Progenitor cell of endocrine pancreas (in vitro differentiated cells): Measurements from ENCODE around the gene SYNE2. TPM values are rescaled to one million over a fixed set of nuclear protein-coding genes. Genes with fewer than 3 reads are reported as not detected.

Source experiments
- DNase-seq: peaks from one replicate; pipeline ENCODE4 v3.0.0; 2021; ENCODE audit warnings: low spot score; ENCODE audit not compliant: unreplicated experiment
- H3K27ac Mint-ChIP-seq: 2 replicates; pipeline ENCODE4 v1.8.0; 2021; ENCODE audit warnings: mild to moderate bottlenecking, moderate library complexity, mixed read lengths
- H3K27me3 Mint-ChIP-seq: 2 replicates; pipeline ENCODE4 v1.8.0; 2021; ENCODE audit warnings: mixed read lengths
- H3K36me3 Mint-ChIP-seq: 2 replicates; pipeline ENCODE4 v1.8.0; 2022; ENCODE audit warnings: mixed read lengths; ENCODE audit not compliant: insufficient read depth
- H3K4me1 Mint-ChIP-seq: 2 replicates; pipeline ENCODE4 v1.8.0; 2021; ENCODE audit warnings: low read depth, mixed read lengths
- H3K4me3 Mint-ChIP-seq: 2 replicates; pipeline ENCODE4 v1.8.0; 2021; ENCODE audit warnings: low read depth, mild to moderate bottlenecking, moderate library complexity, mixed read lengths
- H3K9me3 Mint-ChIP-seq: 2 replicates; pipeline ENCODE4 v1.8.0; 2021; ENCODE audit warnings: low read depth, mixed read lengths
- total RNA-seq: library from RNA; stranded (reverse); gene quantifications from 2 replicates; pipeline ENCODE4 v1.2.1, GENCODE V29; 2021
- TF ChIP-seq, protein P1 (sequence below): fragments of 200-600 bp; sonication (generic); IDR thresholded peaks from one replicate; pipeline ENCODE4 v1.5.0; 2021; ENCODE audit warnings: antibody characterized with exemption, mild to moderate bottlenecking; ENCODE audit not compliant: unreplicated experiment

The SYNE2 gene
- total RNA-seq, 1 donor from 2014 or later = 108 TPM

DNA sequence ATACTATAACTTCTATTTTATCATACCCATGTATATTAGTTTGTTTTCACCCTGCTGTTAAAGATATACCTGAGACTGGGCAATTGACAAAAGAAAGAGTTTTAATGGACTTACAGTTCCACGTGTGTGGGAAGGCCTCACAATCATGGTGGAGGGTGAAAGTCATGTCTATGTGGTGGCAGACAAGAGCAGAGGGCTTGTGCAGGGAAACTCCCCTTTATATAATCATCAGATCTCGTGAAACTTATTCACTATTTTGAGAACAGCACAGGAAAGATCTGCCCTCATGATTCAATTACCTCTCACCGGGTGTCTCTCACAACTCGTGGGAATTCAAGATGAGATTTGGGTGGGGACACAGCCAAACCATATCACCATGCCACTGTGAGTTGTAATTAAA lies 135.8 kb downstream of the SYNE2 start:
- DNase-seq = no peak
- H3K27me3 Mint-ChIP-seq = no peaks in the 10 kb centered on the region
- no peak overlapping the region for H3K27ac Mint-ChIP-seq
- no peaks in the 10 kb centered on the region for H3K4me1 Mint-ChIP-seq
- no peak overlapping the region for H3K4me3 Mint-ChIP-seq
- H3K36me3 Mint-ChIP-seq = peaks cover 16% of the 10 kb centered on the region
- TF ChIP-seq, protein P1, sequence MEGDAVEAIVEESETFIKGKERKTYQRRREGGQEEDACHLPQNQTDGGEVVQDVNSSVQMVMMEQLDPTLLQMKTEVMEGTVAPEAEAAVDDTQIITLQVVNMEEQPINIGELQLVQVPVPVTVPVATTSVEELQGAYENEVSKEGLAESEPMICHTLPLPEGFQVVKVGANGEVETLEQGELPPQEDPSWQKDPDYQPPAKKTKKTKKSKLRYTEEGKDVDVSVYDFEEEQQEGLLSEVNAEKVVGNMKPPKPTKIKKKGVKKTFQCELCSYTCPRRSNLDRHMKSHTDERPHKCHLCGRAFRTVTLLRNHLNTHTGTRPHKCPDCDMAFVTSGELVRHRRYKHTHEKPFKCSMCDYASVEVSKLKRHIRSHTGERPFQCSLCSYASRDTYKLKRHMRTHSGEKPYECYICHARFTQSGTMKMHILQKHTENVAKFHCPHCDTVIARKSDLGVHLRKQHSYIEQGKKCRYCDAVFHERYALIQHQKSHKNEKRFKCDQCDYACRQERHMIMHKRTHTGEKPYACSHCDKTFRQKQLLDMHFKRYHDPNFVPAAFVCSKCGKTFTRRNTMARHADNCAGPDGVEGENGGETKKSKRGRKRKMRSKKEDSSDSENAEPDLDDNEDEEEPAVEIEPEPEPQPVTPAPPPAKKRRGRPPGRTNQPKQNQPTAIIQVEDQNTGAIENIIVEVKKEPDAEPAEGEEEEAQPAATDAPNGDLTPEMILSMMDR = no peak
- H3K9me3 Mint-ChIP-seq = no peaks in the 10 kb centered on the region

DNA sequence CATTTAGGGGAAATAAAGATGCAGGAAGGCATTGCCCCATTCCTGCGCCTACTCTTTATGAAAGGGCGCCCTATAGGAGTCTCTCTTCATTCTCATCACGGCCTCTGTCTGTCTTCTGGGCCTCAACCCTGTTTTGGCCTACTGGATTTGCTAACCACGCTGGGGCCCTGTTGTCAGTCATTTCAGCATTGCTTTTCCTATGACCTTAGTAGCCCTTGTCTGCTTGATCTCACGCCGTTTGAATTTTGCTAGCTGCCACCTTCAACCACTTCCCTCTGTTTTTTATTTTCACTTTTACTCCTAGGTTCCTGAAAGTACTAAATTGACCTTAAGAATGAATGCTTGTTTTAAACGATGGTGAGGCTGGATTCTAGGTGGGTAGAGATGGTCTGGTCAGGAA lies 139.0 kb downstream of the SYNE2 start:
- Mint-ChIP-seq H3K9me3 (no peaks in the 10 kb centered on the region), H3K4me3 (no peak overlapping the region), H3K27me3 (no peaks in the 10 kb centered on the region), H3K36me3 (peaks cover 16% of the 10 kb centered on the region), H3K4me1 (no peaks in the 10 kb centered on the region), H3K27ac (no peak overlapping the region)
- DNase-seq = no peak
- TF ChIP-seq, protein P1 = no peak

DNA sequence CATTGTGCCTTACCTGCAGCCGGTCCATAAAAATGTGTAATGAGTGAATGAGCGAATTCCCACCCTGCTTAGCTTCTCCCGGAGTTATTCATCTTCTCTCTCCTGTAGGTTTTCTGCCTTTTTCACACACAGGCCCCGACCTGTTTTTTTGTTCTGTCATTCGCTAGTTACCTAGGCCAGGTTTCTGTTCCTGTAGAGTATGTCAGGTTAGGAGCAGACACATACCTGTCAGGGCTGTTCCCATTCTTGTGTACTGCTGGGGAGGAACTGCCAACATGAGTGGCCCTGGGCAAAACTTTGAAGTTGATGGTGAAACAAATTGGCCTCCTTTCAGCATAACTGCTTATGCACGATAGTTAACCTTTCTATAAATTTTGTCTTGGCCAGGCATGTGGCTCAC lies 140.1 kb downstream of the SYNE2 start:
- Mint-ChIP-seq H3K4me3 (no peak overlapping the region), H3K9me3 (no peaks in the 10 kb centered on the region), H3K4me1 (no peaks in the 10 kb centered on the region), H3K36me3 (peaks cover 17% of the 10 kb centered on the region), H3K27me3 (no peaks in the 10 kb centered on the region), H3K27ac (no peak overlapping the region)
- DNase-seq = no peak
- TF ChIP-seq, protein P1 = no peak

DNA sequence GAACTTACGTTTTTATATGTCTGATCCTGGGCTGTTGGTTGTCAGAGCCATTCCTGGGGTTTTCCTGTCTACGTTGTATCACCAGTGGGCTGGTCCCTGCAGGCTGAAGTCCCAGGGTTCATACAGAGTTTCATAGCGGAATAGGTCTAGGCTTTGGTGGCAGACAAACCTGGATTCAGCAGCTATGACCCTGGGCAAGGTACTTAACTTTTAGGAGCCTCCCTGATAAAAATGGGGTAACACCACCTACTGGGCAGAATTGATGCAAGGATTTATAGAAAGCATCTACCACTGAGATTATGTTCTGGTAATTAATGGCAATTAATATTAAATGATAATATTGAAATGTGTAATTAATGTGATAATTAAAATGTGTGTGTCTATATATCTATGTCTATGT lies 141.2 kb downstream of the SYNE2 start:
- no peak for DNase-seq
- Mint-ChIP-seq H3K4me3 (no peak overlapping the region), H3K27me3 (no peaks in the 10 kb centered on the region), H3K9me3 (no peaks in the 10 kb centered on the region), H3K27ac (no peak overlapping the region), H3K4me1 (no peaks in the 10 kb centered on the region), H3K36me3 (peaks cover 17% of the 10 kb centered on the region)
- TF ChIP-seq, protein P1 = no peak

DNA sequence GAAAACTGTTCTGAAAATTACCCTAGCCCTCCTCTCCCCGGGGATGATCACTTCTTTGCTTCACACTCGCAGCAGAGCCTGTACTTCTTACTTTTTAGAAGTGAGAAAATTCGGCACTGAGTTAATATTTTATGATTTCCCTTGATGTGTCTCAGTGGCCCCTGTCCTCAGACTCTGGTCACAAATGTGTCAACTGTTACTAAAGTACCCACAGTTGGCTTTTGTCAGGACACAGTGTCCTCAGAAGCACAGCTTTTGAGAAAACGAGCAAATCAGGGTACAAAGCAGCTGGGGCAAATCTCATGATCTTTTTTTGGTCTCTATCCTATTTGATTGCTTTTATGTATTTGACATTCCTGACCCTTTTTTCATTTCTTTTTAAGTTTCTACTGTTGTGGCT lies 142.5 kb downstream of the SYNE2 start:
- no peaks in the 10 kb centered on the region for H3K9me3 Mint-ChIP-seq
- no peak overlapping the region for H3K4me3 Mint-ChIP-seq
- no peak for DNase-seq
- H3K27me3 Mint-ChIP-seq = no peaks in the 10 kb centered on the region
- no peak overlapping the region for H3K27ac Mint-ChIP-seq
- H3K4me1 Mint-ChIP-seq = no peaks in the 10 kb centered on the region
- TF ChIP-seq, protein P1 = no peak
- peaks cover 24% of the 10 kb centered on the region for H3K36me3 Mint-ChIP-seq

DNA sequence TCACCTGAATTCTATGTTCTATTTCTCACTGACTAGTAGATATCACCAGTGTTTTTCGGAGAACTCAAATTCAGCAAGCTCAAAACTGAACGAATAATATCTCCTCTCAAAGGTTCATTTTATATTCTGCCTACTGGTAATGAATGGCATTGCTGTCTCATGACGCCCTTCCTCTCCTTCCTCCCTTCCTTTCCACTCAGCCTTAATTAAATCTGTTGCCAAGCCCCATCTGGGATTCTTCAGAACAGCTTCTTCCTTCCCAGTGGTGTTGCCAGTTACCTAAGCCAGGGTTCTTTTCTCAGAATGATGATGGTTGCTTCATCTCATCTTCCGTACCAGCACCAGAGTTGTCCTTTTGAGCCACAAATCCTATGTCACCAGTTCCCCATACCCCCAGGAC lies 143.2 kb downstream of the SYNE2 start:
- no peak overlapping the region for H3K4me3 Mint-ChIP-seq
- H3K4me1 Mint-ChIP-seq = no peaks in the 10 kb centered on the region
- TF ChIP-seq, protein P1 = no peak
- no peaks in the 10 kb centered on the region for H3K27me3 Mint-ChIP-seq
- H3K36me3 Mint-ChIP-seq = peaks cover 25% of the 10 kb centered on the region
- H3K27ac Mint-ChIP-seq = no peak overlapping the region
- H3K9me3 Mint-ChIP-seq = no peaks in the 10 kb centered on the region
- DNase-seq = no peak
